ENCODE results near the gene DRD1.
"Not testable (repeated sequence)": the region's sequence is repeated elsewhere in the genome, so short reads cannot be mapped to it uniquely, and the experiment has no call there.

DRD1 gene

GRCh38 chr5:175466700-175467318, 22.8 kb upstream of the DRD1 start:
- FAIRE-seq: no peak

GRCh38 chr5:175465282-175465681, 21.3 kb upstream of the DRD1 start:
- no peak for FAIRE-seq

- no peak for FAIRE-seq
Measured at GRCh38 chr5:175464942-175465233, 20.9 kb upstream of the DRD1 start.

GRCh38 chr5:175464074-175464941, 20.3 kb upstream of the DRD1 start:
- FAIRE-seq: no peak

GRCh38 chr5:175463641-175464040, 19.7 kb upstream of the DRD1 start:
- FAIRE-seq: no peak

GRCh38 chr5:175461370-175461769, 17.4 kb upstream of the DRD1 start:
- FAIRE-seq: no peak

GRCh38 chr5:175460552-175460951, 16.6 kb upstream of the DRD1 start:
- no peak for FAIRE-seq

GRCh38 chr5:175460126-175460525, 16.1 kb upstream of the DRD1 start:
- FAIRE-seq: peak; percentile 36

GRCh38 chr5:175457466-175457865, 13.5 kb upstream of the DRD1 start:
- no peak for FAIRE-seq

GRCh38 chr5:175456105-175456742, 12.2 kb upstream of the DRD1 start:
- FAIRE-seq: no peak

- not testable (repeated sequence) for FAIRE-seq
Measured at GRCh38 chr5:175454338-175454737, 10.4 kb upstream of the DRD1 start.

GRCh38 chr5:175452166-175452565, 8.2 kb upstream of the DRD1 start:
- FAIRE-seq: no peak

- FAIRE-seq: no peak
Measured at GRCh38 chr5:175448276-175448675, 4.3 kb upstream of the DRD1 start.

GRCh38 chr5:175447571-175447970, 3.6 kb upstream of the DRD1 start:
- FAIRE-seq: no peak

- not testable (repeated sequence) for FAIRE-seq
Measured at GRCh38 chr5:175446378-175446777, 2.4 kb upstream of the DRD1 start.

- FAIRE-seq: no peak
Measured at GRCh38 chr5:175444905-175445456, 999 bp upstream of the DRD1 start.

- FAIRE-seq: no peak
Measured at GRCh38 chr5:175443514-175444059, 395 bp downstream of the DRD1 start.

GRCh38 chr5:175438234-175438857, 5.6 kb downstream of the DRD1 start:
- FAIRE-seq: no peak

- FAIRE-seq: no peak
Measured at GRCh38 chr5:175436359-175436758, 7.6 kb downstream of the DRD1 start.

GRCh38 chr5:175434800-175435199, 9.2 kb downstream of the DRD1 start:
- FAIRE-seq: no peak

GRCh38 chr5:175427762-175428161, 16.2 kb downstream of the DRD1 start:
- no peak for FAIRE-seq

GRCh38 chr5:175424594-175424993, 19.4 kb downstream of the DRD1 start:
- not testable (repeated sequence) for FAIRE-seq

- no peak for FAIRE-seq
Measured at GRCh38 chr5:175422058-175422457, 21.9 kb downstream of the DRD1 start.
